ENCODE results near the gene SETX.
"Not testable (repeated sequence)": the region's sequence is repeated elsewhere in the genome, so short reads cannot be mapped to it uniquely, and the experiment has no call there.

The SETX gene, protein sequence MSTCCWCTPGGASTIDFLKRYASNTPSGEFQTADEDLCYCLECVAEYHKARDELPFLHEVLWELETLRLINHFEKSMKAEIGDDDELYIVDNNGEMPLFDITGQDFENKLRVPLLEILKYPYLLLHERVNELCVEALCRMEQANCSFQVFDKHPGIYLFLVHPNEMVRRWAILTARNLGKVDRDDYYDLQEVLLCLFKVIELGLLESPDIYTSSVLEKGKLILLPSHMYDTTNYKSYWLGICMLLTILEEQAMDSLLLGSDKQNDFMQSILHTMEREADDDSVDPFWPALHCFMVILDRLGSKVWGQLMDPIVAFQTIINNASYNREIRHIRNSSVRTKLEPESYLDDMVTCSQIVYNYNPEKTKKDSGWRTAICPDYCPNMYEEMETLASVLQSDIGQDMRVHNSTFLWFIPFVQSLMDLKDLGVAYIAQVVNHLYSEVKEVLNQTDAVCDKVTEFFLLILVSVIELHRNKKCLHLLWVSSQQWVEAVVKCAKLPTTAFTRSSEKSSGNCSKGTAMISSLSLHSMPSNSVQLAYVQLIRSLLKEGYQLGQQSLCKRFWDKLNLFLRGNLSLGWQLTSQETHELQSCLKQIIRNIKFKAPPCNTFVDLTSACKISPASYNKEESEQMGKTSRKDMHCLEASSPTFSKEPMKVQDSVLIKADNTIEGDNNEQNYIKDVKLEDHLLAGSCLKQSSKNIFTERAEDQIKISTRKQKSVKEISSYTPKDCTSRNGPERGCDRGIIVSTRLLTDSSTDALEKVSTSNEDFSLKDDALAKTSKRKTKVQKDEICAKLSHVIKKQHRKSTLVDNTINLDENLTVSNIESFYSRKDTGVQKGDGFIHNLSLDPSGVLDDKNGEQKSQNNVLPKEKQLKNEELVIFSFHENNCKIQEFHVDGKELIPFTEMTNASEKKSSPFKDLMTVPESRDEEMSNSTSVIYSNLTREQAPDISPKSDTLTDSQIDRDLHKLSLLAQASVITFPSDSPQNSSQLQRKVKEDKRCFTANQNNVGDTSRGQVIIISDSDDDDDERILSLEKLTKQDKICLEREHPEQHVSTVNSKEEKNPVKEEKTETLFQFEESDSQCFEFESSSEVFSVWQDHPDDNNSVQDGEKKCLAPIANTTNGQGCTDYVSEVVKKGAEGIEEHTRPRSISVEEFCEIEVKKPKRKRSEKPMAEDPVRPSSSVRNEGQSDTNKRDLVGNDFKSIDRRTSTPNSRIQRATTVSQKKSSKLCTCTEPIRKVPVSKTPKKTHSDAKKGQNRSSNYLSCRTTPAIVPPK (N-terminal part only)

GRCh38 chr9:132354637-132355355 is at the start of gene SETX:
Gene SETX (minus strand): TSS chr9:132354986. CDS start chr9:132349428, 5,558 bp downstream.
- peak; percentile 92 to 96 (median 95) for DNase-seq (ENCODE audit: low read depth in 3 of 3)

DNA sequence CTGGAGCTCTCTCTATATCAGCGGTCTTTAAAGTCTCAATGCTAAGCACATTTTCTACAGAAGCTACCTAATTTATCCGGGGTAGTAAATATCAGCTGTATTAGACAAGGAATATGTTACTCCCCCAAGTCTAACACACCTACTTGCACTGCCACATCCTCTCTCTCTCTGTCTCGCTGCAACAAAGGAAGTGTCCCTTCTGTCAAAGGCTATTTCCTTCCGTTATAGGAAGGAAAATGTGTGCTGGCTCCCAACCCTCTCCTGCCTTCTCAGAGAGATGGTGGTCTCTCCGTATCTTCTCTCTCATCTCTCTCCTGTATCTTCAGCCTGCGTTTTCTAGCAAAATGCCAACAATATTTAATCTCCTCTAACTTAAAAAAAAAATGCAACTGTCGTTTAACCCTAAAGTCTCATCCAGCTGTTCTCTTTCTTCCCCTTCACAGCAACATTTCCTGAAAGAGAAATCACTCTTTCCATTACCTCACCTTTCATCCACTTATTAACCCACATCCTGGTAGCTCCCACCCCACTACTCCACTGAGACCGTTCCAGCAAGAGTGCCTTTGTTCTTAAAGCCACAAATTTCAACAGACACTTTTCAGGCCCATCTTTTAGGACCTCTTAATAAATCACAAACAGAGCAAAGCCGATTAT is 49.6 kb upstream of the SETX start:
- DNase-seq (ENCODE audit: low read depth in 3 of 3) = no peak

DNA sequence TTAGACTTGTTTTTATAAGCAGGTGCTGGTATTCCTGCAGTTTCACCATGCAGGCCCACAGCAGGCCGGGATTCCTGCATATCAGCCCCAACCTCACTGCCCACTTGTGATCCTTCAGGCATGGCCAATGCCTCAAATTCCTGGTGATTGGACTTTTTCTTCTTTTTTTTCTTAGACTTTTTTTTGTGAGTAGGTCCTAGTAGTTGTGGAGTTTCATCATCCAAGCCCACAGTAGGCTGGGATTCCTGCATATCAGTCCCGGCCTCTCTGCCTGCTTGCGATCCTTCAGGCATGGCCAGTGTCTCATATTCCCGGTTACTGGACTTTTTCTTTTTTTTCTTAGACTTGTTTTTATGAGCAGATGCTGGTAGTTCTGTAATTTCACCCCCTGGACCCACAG is 47.0 kb upstream of the SETX start:
- DNase-seq (ENCODE audit: low read depth in 3 of 3) = no peak

GRCh38 chr9:132395560-132395959 is 40.8 kb upstream of the SETX start:
- no peak for DNase-seq (ENCODE audit: low read depth in 3 of 3)

GRCh38 chr9:132391449-132391848 is 36.7 kb upstream of the SETX start:
- DNase-seq (ENCODE audit: low read depth in 3 of 3) = no peak

DNA sequence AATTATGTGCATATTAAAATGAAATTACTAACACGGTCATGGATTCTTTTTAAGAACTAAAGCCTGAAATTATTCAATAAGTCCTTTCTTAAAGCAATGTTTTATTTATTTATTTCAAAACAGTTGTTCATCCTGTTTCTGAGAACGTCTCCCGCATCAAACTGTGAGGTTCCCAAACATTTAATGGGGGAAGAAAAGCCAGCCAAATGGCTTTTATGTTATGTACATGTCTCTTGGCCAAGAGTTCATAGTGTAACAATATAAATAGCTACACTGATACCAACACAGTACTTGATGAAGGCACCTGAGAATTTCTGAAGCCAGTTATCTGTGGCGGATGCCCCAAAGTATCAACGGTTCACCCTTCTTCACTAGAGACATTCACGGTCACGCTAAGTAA is 36.2 kb upstream of the SETX start:
- DNase-seq (ENCODE audit: low read depth in 3 of 3) = no peak

GRCh38 chr9:132387133-132387532 is 32.3 kb upstream of the SETX start:
- no peak for DNase-seq (ENCODE audit: low read depth in 3 of 3)

- DNase-seq (ENCODE audit: low read depth in 3 of 3) = no peak
Measured at GRCh38 chr9:132384376-132384775, 29.6 kb upstream of the SETX start.

DNA sequence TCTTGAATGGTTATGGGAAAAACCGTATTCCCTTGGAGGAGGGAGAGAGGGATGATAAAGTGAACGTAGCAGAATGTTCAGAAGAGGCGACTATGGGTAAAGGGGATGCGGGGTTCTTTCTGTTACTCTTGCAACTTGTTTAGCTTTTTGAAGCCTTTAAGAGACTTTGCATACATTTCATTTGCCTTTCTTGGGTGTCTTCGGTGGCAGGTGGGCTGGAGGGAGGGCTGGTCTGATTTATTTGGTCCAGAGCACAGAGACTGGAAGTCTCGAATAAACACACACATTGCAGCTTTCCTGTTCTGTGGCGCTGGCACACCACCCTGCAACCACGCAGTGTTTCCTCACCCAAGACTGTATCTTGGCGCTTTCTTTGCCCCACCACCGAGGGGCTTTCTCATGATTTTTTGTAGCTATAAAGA is 28.7 kb upstream of the SETX start:
- DNase-seq (ENCODE audit: low read depth in 3 of 3) = no peak

DNA sequence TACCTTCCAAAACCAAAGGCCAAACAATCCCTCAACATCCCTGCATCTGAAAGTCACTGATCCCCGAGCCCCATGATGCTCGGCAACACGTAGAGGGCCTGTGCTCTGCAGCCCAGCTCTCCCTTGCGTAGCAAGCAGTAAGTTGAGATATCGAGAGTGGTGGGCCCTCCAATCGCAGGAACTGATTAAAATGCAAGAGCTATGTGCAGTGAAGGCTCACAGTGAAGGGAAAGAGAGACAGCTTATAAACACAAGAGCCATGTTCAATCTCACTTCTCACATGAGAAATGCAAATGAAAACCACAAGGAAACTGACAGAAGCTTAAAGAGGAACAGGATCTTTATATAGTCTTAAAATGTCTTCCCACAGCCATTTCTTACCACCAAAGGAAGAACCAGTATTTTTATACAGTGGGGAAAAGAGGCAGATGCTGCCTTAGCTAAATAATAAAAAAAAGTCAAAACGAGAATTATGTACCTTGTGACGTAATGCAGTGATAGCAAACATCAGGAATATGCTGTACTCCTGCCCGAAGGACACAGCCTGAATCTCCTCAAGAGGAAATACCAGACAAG is 27.3 kb upstream of the SETX start:
- no peak for DNase-seq (ENCODE audit: low read depth in 3 of 3)

- DNase-seq (ENCODE audit: low read depth in 3 of 3) = not testable (repeated sequence)
Measured at GRCh38 chr9:132378416-132378815, 23.6 kb upstream of the SETX start.

GRCh38 chr9:132377769-132378168 is 23.0 kb upstream of the SETX start:
- not testable (repeated sequence) for DNase-seq (ENCODE audit: low read depth in 3 of 3)

GRCh38 chr9:132372177-132373095 is 17.6 kb upstream of the SETX start:
- DNase-seq (ENCODE audit: low read depth in 3 of 3) = no peak

GRCh38 chr9:132370592-132370991 is 15.8 kb upstream of the SETX start:
- DNase-seq (ENCODE audit: low read depth in 3 of 3) = no peak

GRCh38 chr9:132369421-132369820 is 14.6 kb upstream of the SETX start:
- DNase-seq (ENCODE audit: low read depth in 3 of 3) = no peak

DNA sequence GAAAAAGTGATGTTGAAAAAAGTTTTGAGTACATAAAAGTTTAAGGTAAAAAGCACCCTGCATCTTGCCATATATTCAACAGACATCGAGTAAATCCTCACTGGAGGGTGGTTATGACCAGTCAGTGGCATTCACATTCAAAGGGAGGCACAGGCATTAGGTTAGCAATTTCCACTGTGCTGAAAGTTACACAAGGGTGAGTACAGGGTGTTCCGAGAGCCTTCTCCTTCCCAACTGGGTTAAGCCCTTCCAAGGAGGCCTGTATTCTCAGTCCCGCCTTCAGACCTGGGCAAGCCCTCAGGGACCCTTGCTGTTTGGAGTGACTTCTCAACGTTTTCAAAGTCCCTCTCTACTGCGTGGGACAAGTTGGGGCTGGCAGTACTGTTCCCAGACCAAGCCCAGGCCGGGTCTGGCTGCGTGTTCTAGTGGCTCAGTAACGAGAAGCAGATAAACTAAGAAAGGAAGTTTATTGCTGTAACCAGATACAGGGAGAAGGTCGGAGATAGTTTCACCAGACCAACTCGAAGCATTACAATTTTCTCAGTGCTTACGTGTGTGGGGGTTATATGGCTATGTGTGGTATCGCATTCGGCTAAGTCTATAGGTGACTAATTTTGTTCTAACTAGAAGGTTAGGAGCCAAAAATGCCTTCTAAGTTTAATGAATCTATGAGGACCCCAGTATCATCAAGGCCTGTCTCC is 13.0 kb upstream of the SETX start:
- no peak for DNase-seq (ENCODE audit: low read depth in 3 of 3)

DNA sequence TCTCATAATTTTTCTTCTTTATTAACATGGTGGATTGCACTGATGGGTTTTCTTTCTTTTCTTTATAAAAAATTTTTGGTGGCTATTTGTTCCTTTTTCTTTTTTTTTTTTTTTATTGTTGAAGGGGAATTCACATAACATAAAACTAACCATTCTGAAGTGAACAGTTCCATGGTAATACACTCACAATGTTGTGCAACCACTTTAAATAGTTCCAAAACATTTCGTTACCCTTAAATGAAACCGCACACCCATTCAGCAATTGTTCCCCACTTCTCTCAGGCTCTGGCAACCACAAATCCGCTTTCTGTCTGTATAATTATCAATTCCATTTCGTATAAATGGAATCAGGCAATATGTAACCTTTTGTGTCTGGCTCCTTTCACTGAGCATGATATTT is 11.7 kb upstream of the SETX start:
- no peak for DNase-seq (ENCODE audit: low read depth in 3 of 3)

DNA sequence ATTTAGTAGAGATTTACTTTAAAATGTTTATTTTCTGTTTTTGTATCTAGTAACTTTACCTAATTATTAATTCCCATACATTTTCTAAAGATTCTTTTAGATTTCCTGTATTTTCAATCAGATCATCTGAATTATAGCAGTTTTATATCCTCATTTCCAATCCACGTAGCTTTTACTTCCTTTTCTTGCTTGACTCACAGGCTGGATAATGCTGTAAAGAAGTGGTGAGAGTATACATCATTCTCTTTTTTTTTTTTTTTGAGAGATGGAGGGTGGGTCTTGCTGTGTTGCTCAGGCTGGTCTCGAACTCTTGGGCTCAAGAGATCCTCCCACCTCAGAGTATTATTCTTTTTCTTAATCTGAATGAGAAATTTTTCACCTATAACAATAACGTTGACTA is 11.2 kb upstream of the SETX start:
- no peak for DNase-seq (ENCODE audit: low read depth in 3 of 3)

GRCh38 chr9:132364068-132364467 is 9.3 kb upstream of the SETX start:
- no peak for DNase-seq (ENCODE audit: low read depth in 3 of 3)
